ENCODE measurements around the gene SLC22A3. TPM values are rescaled to one million over a fixed set of nuclear protein-coding genes. Genes with fewer than 3 reads are reported as not detected.

The SLC22A3 gene, protein sequence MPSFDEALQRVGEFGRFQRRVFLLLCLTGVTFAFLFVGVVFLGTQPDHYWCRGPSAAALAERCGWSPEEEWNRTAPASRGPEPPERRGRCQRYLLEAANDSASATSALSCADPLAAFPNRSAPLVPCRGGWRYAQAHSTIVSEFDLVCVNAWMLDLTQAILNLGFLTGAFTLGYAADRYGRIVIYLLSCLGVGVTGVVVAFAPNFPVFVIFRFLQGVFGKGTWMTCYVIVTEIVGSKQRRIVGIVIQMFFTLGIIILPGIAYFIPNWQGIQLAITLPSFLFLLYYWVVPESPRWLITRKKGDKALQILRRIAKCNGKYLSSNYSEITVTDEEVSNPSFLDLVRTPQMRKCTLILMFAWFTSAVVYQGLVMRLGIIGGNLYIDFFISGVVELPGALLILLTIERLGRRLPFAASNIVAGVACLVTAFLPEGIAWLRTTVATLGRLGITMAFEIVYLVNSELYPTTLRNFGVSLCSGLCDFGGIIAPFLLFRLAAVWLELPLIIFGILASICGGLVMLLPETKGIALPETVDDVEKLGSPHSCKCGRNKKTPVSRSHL
- total RNA-seq = 1.7 and 2.7 TPM in 2 replicates

DNA sequence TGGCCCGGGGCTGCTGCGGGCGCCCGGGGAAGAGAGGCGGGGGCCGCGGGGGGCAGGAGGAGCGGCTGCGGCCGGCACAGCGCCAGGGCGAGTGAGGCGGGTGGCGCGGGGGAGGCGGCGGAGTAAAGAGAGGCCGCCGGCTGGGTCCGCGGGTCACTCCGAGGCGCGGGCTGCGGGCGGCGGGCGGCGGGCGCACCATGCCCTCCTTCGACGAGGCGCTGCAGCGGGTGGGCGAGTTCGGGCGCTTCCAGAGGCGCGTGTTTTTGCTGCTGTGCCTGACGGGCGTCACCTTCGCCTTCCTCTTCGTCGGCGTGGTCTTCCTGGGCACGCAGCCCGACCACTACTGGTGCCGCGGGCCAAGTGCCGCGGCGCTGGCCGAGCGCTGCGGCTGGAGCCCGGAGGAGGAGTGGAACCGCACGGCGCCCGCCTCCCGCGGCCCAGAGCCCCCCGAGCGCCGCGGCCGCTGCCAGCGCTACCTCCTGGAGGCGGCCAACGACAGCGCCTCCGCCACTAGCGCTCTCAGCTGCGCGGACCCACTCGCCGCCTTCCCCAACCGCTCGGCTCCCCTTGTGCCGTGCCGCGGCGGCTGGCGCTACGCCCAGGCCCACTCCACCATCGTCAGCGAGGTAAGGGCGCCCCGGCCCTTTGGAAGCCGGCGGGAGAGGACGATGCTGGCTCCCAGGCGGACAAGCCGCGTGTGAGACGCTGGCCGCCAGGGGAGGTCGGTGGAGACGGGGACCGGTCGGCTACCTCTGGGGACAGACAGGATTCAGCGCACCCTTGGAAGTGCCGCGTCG lies at the start of gene SLC22A3:
TSS of gene SLC22A3 (plus strand) at position 156 of the 797 bp plus-strand sequence. CDS start at position 198, 42 bp downstream.

Other genes with a start within 250 kb of the SLC22A3 start
- 0.52 and 1.1 TPM in 2 replicates for gene SLC22A1, start 226.6 kb upstream of the SLC22A3 start, total RNA-seq
- gene SLC22A2, start 89.6 kb upstream of the SLC22A3 start, total RNA-seq = 0.11 TPM in 1 of 2 replicates, not detected in the other